Measurements from ENCODE around the gene HES4.
A peak's percentile ranks its signal among the peaks of the same experiment; 100 is the strongest.

HES4 gene

DNA sequence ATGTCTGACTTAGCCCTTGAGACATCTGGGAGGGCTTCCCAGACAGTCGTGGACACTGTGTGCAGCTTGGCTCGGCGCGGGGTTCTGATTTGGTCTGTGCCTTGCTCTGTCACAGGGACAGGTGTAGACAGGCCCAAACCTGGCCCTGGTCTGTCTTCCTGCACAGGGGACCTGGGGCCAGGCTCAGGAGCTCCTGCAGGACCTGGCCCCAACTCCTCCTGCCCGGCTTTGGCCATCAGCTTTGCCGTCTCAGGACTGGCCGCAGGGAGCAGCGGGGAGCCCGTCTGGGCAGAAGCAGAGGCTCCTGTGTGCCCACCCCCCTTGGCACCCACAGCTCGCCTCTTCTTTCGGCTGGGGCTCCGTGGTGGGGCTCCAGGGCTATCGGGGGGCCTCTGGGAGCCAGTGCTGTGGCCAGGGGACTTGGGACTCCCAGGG is 19.7 kb downstream of the HES4 start:
- no peak for TF ChIP-seq ZNF830 (tag by site-specific recombination; IDR thresholded peaks at IDR 0.05; ENCODE audit: low read depth)
- TF ChIP-seq GLIS1 (tag by site-specific recombination; IDR thresholded peaks at IDR 0.05) = 0 out of 2 replicates have a peak, but pooled peaks have one; percentile 40
- 0 out of 2 replicates have a peak, but pooled peaks have one; percentile 38 for TF ChIP-seq GLIS2 (tag by site-specific recombination; IDR thresholded peaks at IDR 0.05)
- no peak for TF ChIP-seq ZNF138 (tag by site-specific recombination; IDR thresholded peaks at IDR 0.05; ENCODE audit: borderline replicate concordance)
- Histone ChIP-seq H3K9me3 (ENCODE audit: control insufficient read depth, insufficient read depth, low read depth, low read length) (no peaks in the 10 kb centered on the region), H3K36me3 (ENCODE audit: control insufficient read depth in 2 of 2, insufficient read depth in 1 of 2, low read length in 2 of 2) (no peaks in the 10 kb centered on the region), H3K4me1 (ENCODE audit: control insufficient read depth, insufficient read depth, low read length) (peaks cover 3% of the 10 kb centered on the region; the same call in 1 of the 2 replicates), H3K27ac (ENCODE audit: extremely low read depth, low read depth, low read length) (no peak overlapping the region), H3K4me3 (ENCODE audit: low read depth, low read length) (no peak overlapping the region)
- ChIA-PET POLR2A (no interaction called here), CTCF (interaction anchor here (0.6 to 3.0 kb wide), 3 partner anchors 22 to 194 kb away, joined by 3 to 15 read pairs (median 4); no protein-coding TSS in a partner anchor)

DNA sequence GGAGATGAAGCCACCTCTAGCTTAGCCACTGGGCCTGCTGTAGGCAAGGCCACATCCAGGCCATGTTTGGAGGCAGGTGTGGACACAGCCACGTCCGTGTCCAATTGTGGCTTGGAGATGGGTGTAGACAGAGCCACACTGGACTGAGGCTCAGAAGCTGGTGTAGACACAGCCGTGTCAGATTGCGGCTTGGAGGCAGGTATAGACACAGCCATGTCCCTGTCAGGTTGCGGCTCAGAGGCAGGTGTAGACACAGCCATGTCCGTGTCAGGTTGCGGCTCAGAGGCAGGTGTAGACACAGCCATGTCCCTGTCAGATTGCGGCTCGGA is 20.2 kb downstream of the HES4 start:
- no peaks in the 10 kb centered on the region for H3K9me3 ChIP-seq (ENCODE audit: control insufficient read depth, insufficient read depth, low read depth, low read length)
- H3K36me3 ChIP-seq (ENCODE audit: control insufficient read depth in 2 of 2, insufficient read depth in 1 of 2, low read length in 2 of 2) = no peaks in the 10 kb centered on the region
- no peak for TF ChIP-seq SALL2 (tag by site-specific recombination; IDR thresholded peaks at IDR 0.05; ENCODE audit: borderline replicate concordance)
- no peak for TF ChIP-seq TRIM28 (IDR thresholded peaks at IDR 0.05; ENCODE audit: borderline replicate concordance, low read length)
- TF ChIP-seq, protein P1, sequence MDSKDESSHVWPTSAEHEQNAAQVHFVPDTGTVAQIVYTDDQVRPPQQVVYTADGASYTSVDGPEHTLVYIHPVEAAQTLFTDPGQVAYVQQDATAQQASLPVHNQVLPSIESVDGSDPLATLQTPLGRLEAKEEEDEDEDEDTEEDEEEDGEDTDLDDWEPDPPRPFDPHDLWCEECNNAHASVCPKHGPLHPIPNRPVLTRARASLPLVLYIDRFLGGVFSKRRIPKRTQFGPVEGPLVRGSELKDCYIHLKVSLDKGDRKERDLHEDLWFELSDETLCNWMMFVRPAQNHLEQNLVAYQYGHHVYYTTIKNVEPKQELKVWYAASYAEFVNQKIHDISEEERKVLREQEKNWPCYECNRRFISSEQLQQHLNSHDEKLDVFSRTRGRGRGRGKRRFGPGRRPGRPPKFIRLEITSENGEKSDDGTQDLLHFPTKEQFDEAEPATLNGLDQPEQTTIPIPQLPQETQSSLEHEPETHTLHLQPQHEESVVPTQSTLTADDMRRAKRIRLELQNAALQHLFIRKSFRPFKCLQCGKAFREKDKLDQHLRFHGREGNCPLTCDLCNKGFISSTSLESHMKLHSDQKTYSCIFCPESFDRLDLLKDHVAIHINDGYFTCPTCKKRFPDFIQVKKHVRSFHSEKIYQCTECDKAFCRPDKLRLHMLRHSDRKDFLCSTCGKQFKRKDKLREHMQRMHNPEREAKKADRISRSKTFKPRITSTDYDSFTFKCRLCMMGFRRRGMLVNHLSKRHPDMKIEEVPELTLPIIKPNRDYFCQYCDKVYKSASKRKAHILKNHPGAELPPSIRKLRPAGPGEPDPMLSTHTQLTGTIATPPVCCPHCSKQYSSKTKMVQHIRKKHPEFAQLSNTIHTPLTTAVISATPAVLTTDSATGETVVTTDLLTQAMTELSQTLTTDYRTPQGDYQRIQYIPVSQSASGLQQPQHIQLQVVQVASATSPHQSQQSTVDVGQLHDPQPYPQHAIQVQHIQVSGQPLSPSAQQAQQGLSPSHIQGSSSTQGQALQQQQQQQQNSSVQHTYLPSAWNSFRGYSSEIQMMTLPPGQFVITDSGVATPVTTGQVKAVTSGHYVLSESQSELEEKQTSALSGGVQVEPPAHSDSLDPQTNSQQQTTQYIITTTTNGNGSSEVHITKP (tag by site-specific recombination; IDR thresholded peaks at IDR 0.05) = no peak
- no peak for TF ChIP-seq ZNF791 (tag by site-specific recombination; IDR thresholded peaks at IDR 0.05)
- no peak for TF ChIP-seq ZNF157 (tag by site-specific recombination; IDR thresholded peaks at IDR 0.05)
- TF ChIP-seq, protein P2, sequence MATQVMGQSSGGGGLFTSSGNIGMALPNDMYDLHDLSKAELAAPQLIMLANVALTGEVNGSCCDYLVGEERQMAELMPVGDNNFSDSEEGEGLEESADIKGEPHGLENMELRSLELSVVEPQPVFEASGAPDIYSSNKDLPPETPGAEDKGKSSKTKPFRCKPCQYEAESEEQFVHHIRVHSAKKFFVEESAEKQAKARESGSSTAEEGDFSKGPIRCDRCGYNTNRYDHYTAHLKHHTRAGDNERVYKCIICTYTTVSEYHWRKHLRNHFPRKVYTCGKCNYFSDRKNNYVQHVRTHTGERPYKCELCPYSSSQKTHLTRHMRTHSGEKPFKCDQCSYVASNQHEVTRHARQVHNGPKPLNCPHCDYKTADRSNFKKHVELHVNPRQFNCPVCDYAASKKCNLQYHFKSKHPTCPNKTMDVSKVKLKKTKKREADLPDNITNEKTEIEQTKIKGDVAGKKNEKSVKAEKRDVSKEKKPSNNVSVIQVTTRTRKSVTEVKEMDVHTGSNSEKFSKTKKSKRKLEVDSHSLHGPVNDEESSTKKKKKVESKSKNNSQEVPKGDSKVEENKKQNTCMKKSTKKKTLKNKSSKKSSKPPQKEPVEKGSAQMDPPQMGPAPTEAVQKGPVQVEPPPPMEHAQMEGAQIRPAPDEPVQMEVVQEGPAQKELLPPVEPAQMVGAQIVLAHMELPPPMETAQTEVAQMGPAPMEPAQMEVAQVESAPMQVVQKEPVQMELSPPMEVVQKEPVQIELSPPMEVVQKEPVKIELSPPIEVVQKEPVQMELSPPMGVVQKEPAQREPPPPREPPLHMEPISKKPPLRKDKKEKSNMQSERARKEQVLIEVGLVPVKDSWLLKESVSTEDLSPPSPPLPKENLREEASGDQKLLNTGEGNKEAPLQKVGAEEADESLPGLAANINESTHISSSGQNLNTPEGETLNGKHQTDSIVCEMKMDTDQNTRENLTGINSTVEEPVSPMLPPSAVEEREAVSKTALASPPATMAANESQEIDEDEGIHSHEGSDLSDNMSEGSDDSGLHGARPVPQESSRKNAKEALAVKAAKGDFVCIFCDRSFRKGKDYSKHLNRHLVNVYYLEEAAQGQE (tag by site-specific recombination; IDR thresholded peaks at IDR 0.05) = no peak
- no peak for TF ChIP-seq KLF7 (tag by site-specific recombination; IDR thresholded peaks at IDR 0.05; ENCODE audit: borderline replicate concordance)
- no peak for TF ChIP-seq GLI4 (tag by site-specific recombination; IDR thresholded peaks at IDR 0.05)
- TF ChIP-seq ZNF76 (tag by site-specific recombination; IDR thresholded peaks at IDR 0.05; ENCODE audit: borderline replicate concordance, low read depth) = no peak
- no peak for TF ChIP-seq ZBTB20 (tag by site-specific recombination; IDR thresholded peaks at IDR 0.05)
- no peak for TF ChIP-seq GFI1B (tag by site-specific recombination; IDR thresholded peaks at IDR 0.05)
- TF ChIP-seq, protein P3, sequence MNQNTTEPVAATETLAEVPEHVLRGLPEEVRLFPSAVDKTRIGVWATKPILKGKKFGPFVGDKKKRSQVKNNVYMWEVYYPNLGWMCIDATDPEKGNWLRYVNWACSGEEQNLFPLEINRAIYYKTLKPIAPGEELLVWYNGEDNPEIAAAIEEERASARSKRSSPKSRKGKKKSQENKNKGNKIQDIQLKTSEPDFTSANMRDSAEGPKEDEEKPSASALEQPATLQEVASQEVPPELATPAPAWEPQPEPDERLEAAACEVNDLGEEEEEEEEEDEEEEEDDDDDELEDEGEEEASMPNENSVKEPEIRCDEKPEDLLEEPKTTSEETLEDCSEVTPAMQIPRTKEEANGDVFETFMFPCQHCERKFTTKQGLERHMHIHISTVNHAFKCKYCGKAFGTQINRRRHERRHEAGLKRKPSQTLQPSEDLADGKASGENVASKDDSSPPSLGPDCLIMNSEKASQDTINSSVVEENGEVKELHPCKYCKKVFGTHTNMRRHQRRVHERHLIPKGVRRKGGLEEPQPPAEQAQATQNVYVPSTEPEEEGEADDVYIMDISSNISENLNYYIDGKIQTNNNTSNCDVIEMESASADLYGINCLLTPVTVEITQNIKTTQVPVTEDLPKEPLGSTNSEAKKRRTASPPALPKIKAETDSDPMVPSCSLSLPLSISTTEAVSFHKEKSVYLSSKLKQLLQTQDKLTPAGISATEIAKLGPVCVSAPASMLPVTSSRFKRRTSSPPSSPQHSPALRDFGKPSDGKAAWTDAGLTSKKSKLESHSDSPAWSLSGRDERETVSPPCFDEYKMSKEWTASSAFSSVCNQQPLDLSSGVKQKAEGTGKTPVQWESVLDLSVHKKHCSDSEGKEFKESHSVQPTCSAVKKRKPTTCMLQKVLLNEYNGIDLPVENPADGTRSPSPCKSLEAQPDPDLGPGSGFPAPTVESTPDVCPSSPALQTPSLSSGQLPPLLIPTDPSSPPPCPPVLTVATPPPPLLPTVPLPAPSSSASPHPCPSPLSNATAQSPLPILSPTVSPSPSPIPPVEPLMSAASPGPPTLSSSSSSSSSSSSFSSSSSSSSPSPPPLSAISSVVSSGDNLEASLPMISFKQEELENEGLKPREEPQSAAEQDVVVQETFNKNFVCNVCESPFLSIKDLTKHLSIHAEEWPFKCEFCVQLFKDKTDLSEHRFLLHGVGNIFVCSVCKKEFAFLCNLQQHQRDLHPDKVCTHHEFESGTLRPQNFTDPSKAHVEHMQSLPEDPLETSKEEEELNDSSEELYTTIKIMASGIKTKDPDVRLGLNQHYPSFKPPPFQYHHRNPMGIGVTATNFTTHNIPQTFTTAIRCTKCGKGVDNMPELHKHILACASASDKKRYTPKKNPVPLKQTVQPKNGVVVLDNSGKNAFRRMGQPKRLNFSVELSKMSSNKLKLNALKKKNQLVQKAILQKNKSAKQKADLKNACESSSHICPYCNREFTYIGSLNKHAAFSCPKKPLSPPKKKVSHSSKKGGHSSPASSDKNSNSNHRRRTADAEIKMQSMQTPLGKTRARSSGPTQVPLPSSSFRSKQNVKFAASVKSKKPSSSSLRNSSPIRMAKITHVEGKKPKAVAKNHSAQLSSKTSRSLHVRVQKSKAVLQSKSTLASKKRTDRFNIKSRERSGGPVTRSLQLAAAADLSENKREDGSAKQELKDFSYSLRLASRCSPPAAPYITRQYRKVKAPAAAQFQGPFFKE (tag by site-specific recombination; IDR thresholded peaks at IDR 0.05; ENCODE audit: borderline replicate concordance) = no peak
- H3K4me1 ChIP-seq (ENCODE audit: control insufficient read depth, insufficient read depth, low read length) = peaks cover 3% of the 10 kb centered on the region; the same call in 1 of the 2 replicates
- ChIA-PET POLR2A (no interaction called here), CTCF (interaction anchor here (0.6 to 1.0 kb wide), 2 partner anchors 25 to 84 kb away, joined by 4 read pairs; no protein-coding TSS in a partner anchor)
- no peak overlapping the region for H3K4me3 ChIP-seq (ENCODE audit: low read depth, low read length)
- H3K27ac ChIP-seq (ENCODE audit: extremely low read depth, low read depth, low read length) = no peak overlapping the region

All from HEK293 (cell line).